GM12873 (cell line): Measurements from ENCODE around the gene VPS45.

Experiments used
- TF ChIP-seq, protein P1 (sequence below): IDR thresholded peaks from 2 replicates; pipeline ENCODE4 v1.5.1; 2012; ENCODE audit warnings: low read depth, mild to moderate bottlenecking, moderate library complexity, low read length, control low read depth; ENCODE audit not compliant: insufficient read depth; ENCODE audit errors: missing control alignments

VPS45 gene

GRCh38 chr1:150132372-150132771, 64.8 kb downstream of the VPS45 start:
- TF ChIP-seq, protein P1, sequence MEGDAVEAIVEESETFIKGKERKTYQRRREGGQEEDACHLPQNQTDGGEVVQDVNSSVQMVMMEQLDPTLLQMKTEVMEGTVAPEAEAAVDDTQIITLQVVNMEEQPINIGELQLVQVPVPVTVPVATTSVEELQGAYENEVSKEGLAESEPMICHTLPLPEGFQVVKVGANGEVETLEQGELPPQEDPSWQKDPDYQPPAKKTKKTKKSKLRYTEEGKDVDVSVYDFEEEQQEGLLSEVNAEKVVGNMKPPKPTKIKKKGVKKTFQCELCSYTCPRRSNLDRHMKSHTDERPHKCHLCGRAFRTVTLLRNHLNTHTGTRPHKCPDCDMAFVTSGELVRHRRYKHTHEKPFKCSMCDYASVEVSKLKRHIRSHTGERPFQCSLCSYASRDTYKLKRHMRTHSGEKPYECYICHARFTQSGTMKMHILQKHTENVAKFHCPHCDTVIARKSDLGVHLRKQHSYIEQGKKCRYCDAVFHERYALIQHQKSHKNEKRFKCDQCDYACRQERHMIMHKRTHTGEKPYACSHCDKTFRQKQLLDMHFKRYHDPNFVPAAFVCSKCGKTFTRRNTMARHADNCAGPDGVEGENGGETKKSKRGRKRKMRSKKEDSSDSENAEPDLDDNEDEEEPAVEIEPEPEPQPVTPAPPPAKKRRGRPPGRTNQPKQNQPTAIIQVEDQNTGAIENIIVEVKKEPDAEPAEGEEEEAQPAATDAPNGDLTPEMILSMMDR = no peak

GRCh38 chr1:150134537-150134936, 67.0 kb downstream of the VPS45 start:
- TF ChIP-seq, protein P1 = no peak

DNA sequence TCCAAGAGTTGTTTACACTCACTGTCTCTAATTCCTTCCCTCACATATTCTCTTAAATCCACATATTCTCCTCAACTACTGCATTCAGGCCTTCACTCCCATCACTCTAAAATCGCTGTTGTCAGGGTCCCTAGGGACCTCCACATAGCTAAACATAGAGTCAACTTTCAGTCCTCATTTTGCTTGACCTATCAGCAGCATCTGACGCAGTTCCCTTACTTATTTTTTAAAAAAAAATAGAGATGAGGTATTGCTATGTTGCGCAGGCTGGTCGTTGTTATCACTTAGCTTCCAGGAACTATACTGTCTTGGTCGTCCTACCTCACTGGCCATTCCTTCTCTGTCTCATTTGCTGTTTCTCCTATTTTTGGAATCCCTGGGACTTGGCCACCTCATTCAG, 70.5 kb downstream of the VPS45 start:
- TF ChIP-seq, protein P1 = no peak

GRCh38 chr1:150141452-150141851, 73.9 kb downstream of the VPS45 start:
- TF ChIP-seq, protein P1 = no peak

- TF ChIP-seq, protein P1 = no peak
Measured at GRCh38 chr1:150142083-150142482, 74.5 kb downstream of the VPS45 start.

GRCh38 chr1:150144606-150145005, 77.0 kb downstream of the VPS45 start:
- TF ChIP-seq, protein P1 = no peak

- TF ChIP-seq, protein P1 = no peak
Measured at GRCh38 chr1:150146849-150147542, 79.4 kb downstream of the VPS45 start.

- TF ChIP-seq, protein P1 = no peak
Measured at GRCh38 chr1:150148837-150149270, 81.3 kb downstream of the VPS45 start.
